Measurements from ENCODE around the gene TEDC2. TPM values are rescaled to one million over a fixed set of nuclear protein-coding genes. Genes with fewer than 3 reads are reported as not detected.

Gene TEDC2
- total RNA-seq, 1 donor from 2014 or later: 2.5 TPM

- no peaks in the 10 kb centered on the region for H3K36me3 ChIP-seq
- no peaks in the 10 kb centered on the region for H3K27me3 ChIP-seq
- H3K9me3 ChIP-seq: no peaks in the 10 kb centered on the region
- intact Hi-C loops (cut with DNase I): loop anchor here (10.0 kb wide), 2 partner anchors 258 to 358 kb away; partner anchors contain the start of genes ECI1 and TRAF7
- H3K4me3 ChIP-seq: peak overlapping the region; percentile 98 to 100
- DNase-seq (ENCODE audit: extremely low spot score in 2 of 2): no peak
- peaks cover 42% of the 10 kb centered on the region for H3K4me1 ChIP-seq
- peak overlapping the region; percentile 99 for H3K27ac ChIP-seq
- TF ChIP-seq CTCF (IDR thresholded peaks at IDR 0.05) (no peak), POLR2A (IDR thresholded peaks at IDR 0.05) (no peak), POLR2AphosphoS5 (IDR thresholded peaks at IDR 0.05; ENCODE audit: insufficient read depth in 1 of 2, low read depth in 1 of 2) (no peak)
Observed at GRCh38 chr16:2512735-2513404, 53.0 kb downstream of the TEDC2 start.

- H3K27ac ChIP-seq: peak within 1 kb of the TSS; percentile 99
- H3K9me3 ChIP-seq: no peaks in the 10 kb centered on the region
- peaks cover 50% of the 10 kb centered on the region for H3K4me1 ChIP-seq
- DNase-seq (ENCODE audit: extremely low spot score in 2 of 2): no peak
- H3K27me3 ChIP-seq: no peaks in the 10 kb centered on the region
- TF ChIP-seq POLR2AphosphoS5 (IDR thresholded peaks at IDR 0.05; ENCODE audit: insufficient read depth in 1 of 2, low read depth in 1 of 2): peak in 1 of 2 donors; percentile 70
- no peak for TF ChIP-seq CTCF (IDR thresholded peaks at IDR 0.05)
- TF ChIP-seq POLR2A (IDR thresholded peaks at IDR 0.05): peak; percentile 20 to 88
- no peaks in the 10 kb centered on the region for H3K36me3 ChIP-seq
- H3K4me3 ChIP-seq: peak within 1 kb of the TSS; percentile 98 to 100
- intact Hi-C loops (cut with DNase I): loop anchor here (10.0 kb wide), 2 partner anchors 259 to 359 kb away; partner anchors contain the start of genes ECI1 and TRAF7
Observed at GRCh38 chr16:2513405-2514332, 53.8 kb downstream of the TEDC2 start, which contains the start of gene ATP6V0C. TSS of gene ATP6V0C (plus strand) at chr16:2513952. CDS start at chr16:2514104, 152 bp downstream.

Small RNA genes lying within 50 kb of the gene (microRNA-seq; reads per million reads assigned to microRNA genes)
- gene MIR6767 (ENCODE audit: borderline number of aligned reads, borderline replicate concordance) (not detected), gene MIR6768 (ENCODE audit: borderline number of aligned reads, borderline replicate concordance) (not detected)

Small RNA genes lying within 50 kb of the gene (small RNA-seq; reads per million reads assigned to genes)
- gene MIR6768: not detected

Other genes with a start within 250 kb of the TEDC2 start
- gene BRICD5, start 249.2 kb upstream of the TEDC2 start, total RNA-seq: 9.6 TPM
- 15.5 TPM for gene PGP, start 245.3 kb upstream of the TEDC2 start, total RNA-seq
- 70.0 TPM for gene E4F1, start 236.5 kb upstream of the TEDC2 start, total RNA-seq
- 0.74 TPM for gene DNASE1L2, start 223.7 kb upstream of the TEDC2 start, total RNA-seq
- 72.9 TPM for gene ECI1, start 208.5 kb upstream of the TEDC2 start, total RNA-seq
- 130 TPM for gene RNPS1, start 192.0 kb upstream of the TEDC2 start, total RNA-seq
- gene ABCA3, start 119.4 kb upstream of the TEDC2 start, total RNA-seq: 5.4 TPM
- gene CCNF, start 30.7 kb upstream of the TEDC2 start, total RNA-seq: 2.5 TPM
- not detected for gene NTN3, start 11.2 kb downstream of the TEDC2 start, total RNA-seq
- gene TBC1D24, start 15.0 kb downstream of the TEDC2 start, total RNA-seq: 9.6 TPM
- 133 TPM for gene ATP6V0C, start 53.8 kb downstream of the TEDC2 start, total RNA-seq
- 25.5 TPM for gene AMDHD2, start 60.3 kb downstream of the TEDC2 start, total RNA-seq
- gene CEMP1, start 71.3 kb downstream of the TEDC2 start, total RNA-seq: not detected
- 29.2 TPM for gene PDPK1, start 77.9 kb downstream of the TEDC2 start, total RNA-seq
- 19.4 TPM for gene KCTD5, start 222.4 kb downstream of the TEDC2 start, total RNA-seq

All from vagina (tissue), 2 donors.